Measurements from ENCODE around the gene TMTC2. TPM values are rescaled to one million over a fixed set of nuclear protein-coding genes. Genes with fewer than 3 reads are reported as not detected.

Gene TMTC2
- total RNA-seq, 2 donors from 2014 or later = 5.5 to 7.1 TPM

GRCh38 chr12:83027021-83027723, 340.5 kb downstream of the TMTC2 start:
- no peak for DNase-seq (ENCODE audit: low spot score)
- intact Hi-C loops (cut with DNase I) = no loop called here

DNA sequence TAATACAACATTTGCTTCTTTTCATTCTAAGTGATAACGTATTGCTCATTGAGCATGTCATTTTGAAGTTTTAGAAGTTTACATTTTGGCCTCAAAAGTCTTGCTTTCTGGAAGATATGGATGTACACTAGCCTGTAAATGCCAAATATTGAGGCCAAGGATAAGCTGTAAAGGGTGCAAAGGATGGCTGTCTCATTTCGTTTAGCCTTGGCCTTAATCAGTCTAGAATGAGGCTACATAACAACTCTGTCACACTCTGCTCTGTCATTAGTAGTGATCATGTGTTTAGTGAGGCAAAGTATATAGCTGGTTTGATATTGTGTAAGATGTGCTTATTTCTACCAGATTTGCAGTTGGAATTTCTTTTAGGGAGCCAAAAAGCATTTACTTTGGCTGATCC, 344.5 kb downstream of the TMTC2 start:
- DNase-seq (ENCODE audit: low spot score) = no peak
- intact Hi-C loops (cut with DNase I) = no loop called here

DNA sequence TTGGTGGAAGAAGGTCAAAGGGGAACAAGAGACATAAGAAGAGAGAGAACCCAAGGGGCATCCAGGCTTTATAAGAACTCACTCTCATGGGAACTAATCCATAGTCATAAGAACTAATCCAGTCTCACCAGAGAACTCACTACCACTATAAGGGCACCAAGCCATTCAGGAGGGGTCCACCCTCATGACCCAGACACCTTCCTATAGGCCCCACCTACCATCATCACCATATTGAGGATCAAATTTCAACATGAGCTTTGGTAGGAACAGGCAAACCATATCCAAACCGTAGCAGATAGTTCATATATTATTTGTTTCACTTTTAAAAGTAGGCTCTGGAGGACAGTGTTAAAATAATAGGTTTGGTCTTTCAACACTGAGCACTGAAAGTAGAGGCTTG, 350.1 kb downstream of the TMTC2 start:
- no peak for DNase-seq (ENCODE audit: low spot score)
- intact Hi-C loops (cut with DNase I) = no loop called here

GRCh38 chr12:83039413-83039812, 352.7 kb downstream of the TMTC2 start:
- DNase-seq (ENCODE audit: low spot score) = no peak
- intact Hi-C loops (cut with DNase I) = no loop called here

DNA sequence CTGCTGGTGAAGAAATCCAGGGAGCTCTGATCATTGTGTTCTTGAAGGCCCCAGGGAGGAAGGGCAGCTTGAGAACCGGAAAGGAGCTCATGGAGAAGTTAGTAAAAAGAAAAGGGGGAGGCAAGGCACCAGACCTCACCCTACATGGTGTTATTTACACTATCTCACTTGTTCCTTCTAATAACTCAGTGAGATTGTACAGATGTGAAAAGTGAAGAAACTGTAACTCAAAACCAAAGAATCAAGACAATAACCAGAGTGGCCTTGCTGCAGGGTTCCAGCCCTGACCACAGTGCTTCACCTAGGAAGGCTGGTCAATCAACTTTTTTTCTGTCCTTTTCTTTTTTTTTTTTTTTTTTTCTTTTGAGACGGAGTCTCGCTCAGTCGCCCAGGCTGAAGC, 353.6 kb downstream of the TMTC2 start:
- DNase-seq (ENCODE audit: low spot score) = no peak
- intact Hi-C loops (cut with DNase I) = no loop called here

- no peak for DNase-seq (ENCODE audit: low spot score)
- intact Hi-C loops (cut with DNase I) = no loop called here
Observed at GRCh38 chr12:83040991-83041390, 354.3 kb downstream of the TMTC2 start.

- intact Hi-C loops (cut with DNase I) = no loop called here
- DNase-seq (ENCODE audit: low spot score) = no peak
Observed at GRCh38 chr12:83042441-83043200, 355.9 kb downstream of the TMTC2 start.

DNA sequence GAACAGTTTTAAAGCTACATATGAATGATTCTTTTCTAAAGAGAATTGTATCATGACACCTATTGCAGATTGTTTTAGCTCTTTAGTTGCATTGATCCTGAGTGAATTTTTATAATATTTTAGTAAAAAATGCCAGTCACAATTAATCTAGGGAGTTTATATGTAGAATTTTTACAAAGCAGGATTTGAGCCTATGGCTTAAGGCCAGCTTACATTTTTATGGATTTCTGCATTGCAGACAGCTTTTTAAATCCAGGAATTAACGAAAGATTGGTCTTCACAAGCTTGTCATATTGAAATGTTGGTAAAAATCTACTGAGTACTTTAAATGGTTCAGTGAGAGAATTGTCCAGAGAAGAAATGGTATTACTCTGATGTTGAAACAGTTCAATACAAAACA, 358.0 kb downstream of the TMTC2 start:
- no peak for DNase-seq (ENCODE audit: low spot score)
- intact Hi-C loops (cut with DNase I) = no loop called here

GRCh38 chr12:83046019-83046418, 359.3 kb downstream of the TMTC2 start:
- intact Hi-C loops (cut with DNase I) = no loop called here
- DNase-seq (ENCODE audit: low spot score) = no peak

GRCh38 chr12:83049306-83049705, 362.6 kb downstream of the TMTC2 start:
- no peak for DNase-seq (ENCODE audit: low spot score)
- intact Hi-C loops (cut with DNase I) = no loop called here

DNA sequence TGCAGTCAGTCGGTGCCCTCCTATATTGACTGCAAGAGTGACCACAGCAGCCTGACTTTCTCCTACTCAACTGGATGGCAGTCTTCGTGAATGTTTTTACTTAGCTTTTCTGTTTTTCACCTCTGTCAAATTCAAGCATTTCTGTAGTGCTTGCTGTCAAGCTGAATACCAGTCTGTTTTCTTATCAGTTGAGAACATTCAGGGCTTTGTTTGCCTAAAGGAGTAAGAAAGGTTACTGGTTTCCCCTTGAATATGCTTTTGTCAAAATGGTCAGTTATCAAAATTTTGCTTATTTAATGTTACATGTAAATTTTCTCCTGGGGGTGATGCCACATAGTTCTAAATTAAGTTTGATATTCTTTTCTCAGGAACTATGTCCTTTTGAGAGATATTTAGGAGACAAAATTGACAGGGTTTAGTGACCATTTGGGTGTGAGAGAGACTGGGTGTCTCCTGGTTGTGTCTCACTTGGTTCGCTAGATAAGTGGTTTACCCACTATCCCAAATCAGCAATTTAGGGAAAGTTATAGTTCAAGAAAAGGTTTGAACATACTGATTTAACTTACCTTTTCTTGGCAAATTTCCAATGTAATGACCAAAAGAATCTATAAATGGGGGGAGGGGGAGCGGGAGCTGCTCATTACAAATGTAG, 366.3 kb downstream of the TMTC2 start:
- no peak for DNase-seq (ENCODE audit: low spot score)
- intact Hi-C loops (cut with DNase I) = no loop called here

DNA sequence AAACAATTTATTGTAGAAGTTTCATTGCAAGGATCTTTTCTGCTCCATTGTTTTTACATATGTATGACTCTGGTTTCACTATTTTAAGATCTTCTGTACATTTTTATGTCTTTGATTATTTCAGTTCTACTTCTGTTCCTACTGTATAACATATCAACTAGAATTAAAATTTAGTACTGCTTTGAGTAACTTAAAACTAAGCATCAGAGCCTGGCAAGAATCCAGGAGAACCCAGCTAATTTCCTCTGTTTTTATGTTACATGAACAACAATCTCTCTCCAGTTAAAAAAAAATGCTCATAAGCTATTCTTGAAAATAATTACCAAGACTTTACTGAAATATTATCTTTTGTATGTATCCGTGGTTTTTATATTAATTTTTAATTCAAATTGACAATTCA, 370.7 kb downstream of the TMTC2 start:
- intact Hi-C loops (cut with DNase I) = no loop called here
- DNase-seq (ENCODE audit: low spot score) = no peak

DNA sequence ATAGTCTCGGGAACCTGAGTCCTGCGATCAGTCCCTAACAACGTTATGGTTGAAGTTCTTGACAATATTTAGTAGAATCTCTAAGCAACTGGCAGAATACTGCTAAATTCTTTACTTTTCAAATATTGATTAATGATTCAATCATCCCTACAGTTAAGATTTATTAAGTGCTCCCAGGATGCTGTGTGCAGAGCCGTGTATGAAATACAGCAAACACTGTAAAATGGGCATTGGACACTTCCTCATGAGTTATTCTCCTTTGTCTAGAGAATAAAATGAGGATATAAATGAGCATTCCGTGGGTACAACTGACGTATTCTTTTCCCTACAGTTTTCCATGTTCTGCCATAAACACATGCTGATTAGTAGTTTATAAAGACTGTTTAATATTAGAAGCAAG, 372.4 kb downstream of the TMTC2 start:
- no peak for DNase-seq (ENCODE audit: low spot score)
- intact Hi-C loops (cut with DNase I) = no loop called here

DNA sequence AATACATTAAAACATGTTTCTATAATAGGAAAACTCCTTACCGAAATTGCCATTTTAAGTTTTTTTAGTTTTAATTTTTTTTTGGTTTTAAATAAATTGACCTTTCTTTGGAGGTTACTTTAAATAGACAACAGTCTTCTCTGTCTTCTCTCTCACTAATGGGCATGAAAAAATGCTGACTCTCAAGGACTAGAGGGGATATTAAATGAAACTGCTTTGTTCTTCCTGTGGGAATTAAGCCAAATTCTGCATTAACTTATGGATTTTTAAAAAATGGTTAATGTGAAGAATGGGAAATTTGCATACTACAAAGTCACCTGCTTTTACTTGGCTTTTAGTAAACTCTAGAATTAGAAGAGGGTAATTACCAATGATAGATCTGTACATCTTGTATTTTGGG, 378.9 kb downstream of the TMTC2 start:
- DNase-seq (ENCODE audit: low spot score) = no peak

DNA sequence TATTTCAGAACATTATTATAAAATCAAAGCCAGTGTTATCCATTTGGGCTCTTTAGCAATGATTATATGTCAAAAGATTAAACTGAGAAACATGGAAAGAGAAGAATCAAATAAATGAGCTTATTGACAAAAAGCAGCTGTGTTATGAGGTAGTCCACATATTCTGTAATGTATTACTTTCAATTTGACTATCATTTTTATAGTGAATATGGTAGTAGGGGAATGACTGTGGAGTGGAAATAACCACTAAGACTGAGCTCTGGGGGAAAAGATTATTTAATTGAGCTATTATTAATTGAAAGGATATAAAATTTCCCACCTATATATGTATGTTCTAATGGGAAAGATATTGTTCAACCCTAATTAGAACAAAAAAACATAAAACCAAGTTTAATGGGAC, 381.3 kb downstream of the TMTC2 start:
- DNase-seq (ENCODE audit: low spot score) = no peak
- intact Hi-C loops (cut with DNase I) = no loop called here

More for the DNA sequence above, 378.9 kb downstream of the TMTC2 start:
- intact Hi-C loops (cut with DNase I) = no loop called here

DNA sequence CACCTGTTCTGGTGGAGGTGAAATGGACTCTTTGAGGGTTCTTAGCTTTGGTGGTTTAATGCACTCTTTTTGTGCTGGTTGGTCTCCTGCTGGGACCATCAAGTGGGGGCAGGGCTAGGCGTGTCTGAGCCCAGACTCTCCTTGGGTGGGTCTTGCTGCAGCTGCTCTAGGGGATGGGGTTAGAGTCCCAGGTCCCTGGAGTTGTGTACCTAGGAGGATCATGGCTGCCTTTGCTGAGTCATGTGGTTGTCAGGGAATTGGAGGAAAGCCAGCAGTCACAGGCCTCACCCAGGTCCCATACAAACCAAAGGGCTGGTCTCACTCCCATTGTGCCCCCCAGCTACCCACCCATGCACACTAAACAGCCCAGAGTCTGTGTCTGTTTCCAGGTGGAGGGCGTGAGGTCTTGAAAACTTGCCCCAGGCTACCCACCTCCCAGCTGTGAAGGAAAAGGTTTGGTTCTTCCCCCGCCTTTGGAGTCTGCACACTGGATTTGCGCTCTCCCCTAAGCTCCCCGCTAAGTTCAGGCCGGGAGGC, 387.7 kb downstream of the TMTC2 start:
- intact Hi-C loops (cut with DNase I) = no loop called here
- DNase-seq (ENCODE audit: low spot score) = no peak

GRCh38 chr12:83075471-83075870, 388.8 kb downstream of the TMTC2 start:
- DNase-seq (ENCODE audit: low spot score) = no peak
- intact Hi-C loops (cut with DNase I) = no loop called here

DNA sequence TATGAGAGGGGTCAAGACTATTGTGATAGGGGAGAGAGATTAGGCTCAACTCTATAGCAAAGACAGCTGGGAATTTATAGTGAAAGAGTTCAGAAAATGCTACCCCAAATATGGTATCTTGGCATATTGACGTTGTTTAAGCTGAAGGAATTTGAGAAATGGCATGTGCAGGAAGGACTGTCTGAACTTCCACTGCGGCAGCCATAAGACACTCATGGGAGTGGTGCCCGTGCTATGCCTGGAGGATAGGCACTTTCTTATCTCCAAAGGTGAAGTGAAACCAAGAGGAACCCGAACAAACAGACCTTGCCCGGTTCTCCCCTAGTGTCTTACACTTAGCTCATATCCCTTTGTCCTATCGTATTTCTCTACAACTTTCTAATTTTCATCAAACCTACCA, 390.3 kb downstream of the TMTC2 start:
- intact Hi-C loops (cut with DNase I) = no loop called here
- DNase-seq (ENCODE audit: low spot score) = no peak

DNA sequence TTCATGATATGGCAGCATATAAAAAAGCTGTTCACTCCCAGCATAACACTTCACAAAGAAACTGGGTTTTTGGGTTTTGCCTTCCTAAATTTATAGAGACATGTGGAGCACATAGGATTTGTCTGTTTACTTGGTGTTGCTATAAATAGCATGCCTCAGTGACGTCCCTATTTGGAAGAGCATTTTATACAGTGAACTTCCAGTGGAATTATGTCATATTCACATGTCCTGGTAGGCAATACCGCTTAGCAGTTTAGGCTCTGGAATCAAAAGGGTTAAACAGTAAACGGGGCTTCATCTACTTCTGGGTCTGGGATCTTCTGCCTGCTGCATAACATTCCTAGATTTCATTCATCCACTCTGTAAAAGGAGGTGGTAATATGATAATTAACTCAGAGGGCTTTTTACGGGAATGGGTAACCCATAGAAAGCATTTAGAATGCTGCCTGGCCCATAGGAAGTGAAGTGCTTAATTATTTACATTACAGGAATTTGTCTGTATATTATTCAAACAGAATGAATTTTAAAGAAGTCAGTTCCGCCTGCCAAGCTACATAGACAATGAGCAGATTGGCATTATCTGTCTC, 396.1 kb downstream of the TMTC2 start:
- DNase-seq (ENCODE audit: low spot score) = no peak
- intact Hi-C loops (cut with DNase I) = no loop called here

GRCh38 chr12:83083616-83084015, 396.9 kb downstream of the TMTC2 start:
- intact Hi-C loops (cut with DNase I) = no loop called here
- no peak for DNase-seq (ENCODE audit: low spot score)
